GM18526 (cell line): ENCODE results near the gene DCBLD2.

Experiments
- POLR2A ChIP-seq: IDR thresholded peaks from 3 replicates; pipeline ENCODE4 v1.6.1; 2011; ENCODE audit not compliant: insufficient read length; ENCODE audit errors: extremely low read depth

DCBLD2 gene

DNA sequence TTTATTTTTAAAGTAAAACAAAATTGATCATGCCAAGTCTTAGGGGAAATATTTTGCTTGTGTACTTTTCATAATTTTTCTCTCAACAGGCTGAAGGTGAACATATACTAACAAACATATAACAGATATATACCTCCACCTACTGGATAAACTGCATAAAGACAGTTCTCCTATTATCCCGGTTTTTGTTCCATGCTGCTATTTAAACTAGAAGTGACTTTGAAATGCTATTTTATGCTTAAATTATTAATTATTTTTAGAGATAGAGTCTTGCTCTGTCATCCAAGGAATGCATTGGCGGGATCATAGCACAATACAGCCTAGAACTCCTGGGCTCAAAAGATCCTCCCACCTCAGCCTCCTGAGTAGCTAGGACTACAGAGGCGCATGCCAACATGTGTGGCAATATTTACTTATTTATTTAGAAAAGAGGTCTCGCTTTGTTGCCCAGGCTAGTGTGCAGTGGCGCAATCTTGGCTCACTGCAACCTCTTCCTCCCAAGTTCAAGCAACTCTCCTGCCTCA is 88.6 kb downstream of the DCBLD2 start:
- no peak for TF ChIP-seq POLR2A

DNA sequence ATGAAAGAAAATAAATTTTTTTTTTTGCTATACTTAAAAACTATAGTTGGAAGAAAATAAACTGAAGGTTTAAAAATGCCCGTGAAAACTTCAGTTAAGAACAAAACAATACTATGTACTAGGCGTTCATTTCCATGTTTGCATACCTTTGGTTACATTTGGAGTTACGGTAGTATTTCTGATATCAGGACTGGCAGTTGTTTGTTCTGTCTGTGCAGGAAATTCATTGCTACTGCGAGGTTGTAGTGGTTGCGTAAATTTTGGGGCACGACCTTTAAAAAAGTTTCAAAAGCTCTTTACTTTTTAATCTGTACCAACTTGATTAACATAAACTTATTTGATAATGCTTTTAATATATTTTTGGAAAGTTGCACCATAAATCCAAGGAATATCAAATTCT is 90.4 kb downstream of the DCBLD2 start:
- no peak for TF ChIP-seq POLR2A

DNA sequence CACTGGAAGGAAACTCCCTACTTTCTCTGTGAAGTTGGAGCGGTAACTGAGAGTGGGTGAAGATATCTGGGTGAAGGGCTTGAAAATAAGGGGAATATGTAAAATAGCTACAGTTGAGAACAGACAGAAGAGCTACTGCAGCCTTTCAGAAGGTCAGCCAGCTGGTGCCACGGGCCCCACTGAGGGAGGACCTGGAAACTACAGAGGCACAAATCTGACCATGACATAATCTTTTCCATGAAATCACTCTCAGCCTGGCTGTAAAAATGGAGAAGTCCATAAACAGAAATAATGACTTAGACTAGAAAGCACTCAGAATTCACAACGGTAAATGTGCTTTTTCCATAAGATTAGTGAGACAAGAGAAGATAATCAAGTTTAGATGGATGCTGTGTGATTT is 91.9 kb downstream of the DCBLD2 start:
- TF ChIP-seq POLR2A = no peak

DNA sequence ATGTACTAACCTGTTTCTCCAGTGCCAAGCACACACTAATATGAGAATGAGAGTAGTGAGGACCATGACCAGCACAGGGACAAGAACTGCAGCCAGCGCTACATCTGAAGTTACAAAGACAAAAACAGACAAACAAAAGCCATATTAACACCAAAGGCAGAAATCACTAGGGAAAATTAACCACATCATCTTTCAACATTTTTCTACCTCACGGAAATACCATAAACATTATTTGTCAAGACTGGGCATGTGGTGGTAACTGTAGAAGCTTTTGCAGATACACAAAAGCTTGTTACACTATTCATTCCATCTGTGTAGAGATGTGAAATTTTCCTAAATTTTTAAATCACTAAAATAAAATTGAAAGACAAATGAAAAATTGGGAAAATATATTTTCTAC is 93.4 kb downstream of the DCBLD2 start:
- TF ChIP-seq POLR2A = no peak

DNA sequence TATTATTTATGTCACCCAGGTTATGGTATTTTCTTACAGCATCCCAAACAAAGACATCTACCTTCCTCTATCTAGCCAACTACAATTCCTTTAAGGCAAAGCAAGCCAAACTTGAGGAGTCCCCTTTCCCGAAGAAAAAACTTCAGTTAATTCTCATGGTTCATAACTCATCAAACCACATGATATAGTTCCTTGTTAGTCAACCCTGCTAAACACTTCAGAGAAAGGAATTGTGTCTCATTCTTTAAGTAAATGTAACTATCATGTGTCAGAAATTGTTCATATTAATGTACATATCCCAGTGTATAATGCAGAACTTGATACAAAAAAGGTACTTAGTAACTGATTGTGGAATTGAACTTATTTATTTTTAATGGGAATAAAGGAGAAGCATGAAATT is 93.9 kb downstream of the DCBLD2 start:
- TF ChIP-seq POLR2A = no peak

DNA sequence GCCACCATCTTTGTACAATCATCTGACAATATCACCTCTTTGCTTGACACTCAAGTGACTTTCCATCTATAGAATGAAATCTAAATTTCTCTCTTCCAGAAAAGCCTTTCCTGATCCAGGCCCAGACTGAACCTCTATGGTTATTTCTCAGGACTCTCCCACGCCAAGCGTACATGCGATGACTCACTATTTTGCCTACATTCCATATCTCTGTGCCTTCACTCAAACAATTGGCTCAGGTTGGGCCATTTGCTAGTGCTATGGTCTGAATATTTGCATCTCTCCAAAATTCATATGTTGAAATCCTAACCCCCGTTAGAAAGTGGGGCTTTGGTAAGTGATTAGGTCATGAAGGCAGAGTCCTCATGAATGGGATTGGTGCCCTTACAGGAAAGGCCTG is 94.5 kb downstream of the DCBLD2 start:
- no peak for TF ChIP-seq POLR2A

DNA sequence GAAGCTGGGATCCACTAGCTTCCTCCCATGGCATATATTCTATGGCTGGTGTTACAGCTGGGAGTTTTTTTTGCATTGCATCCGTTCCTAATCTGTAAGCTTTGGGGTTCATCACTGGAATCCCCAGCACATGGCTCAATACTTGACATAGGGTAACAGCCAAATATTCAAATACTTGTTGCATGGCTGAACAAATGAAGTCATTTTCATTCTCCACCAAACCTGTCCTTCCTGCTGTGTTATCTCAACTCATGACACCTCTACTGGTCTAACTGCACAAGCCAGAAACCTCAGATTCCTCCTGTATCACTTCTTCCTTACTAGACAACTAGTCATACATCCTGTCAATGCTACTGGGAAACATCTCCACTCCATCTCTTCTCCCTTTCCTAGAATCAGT is 95.0 kb downstream of the DCBLD2 start:
- no peak for TF ChIP-seq POLR2A

DNA sequence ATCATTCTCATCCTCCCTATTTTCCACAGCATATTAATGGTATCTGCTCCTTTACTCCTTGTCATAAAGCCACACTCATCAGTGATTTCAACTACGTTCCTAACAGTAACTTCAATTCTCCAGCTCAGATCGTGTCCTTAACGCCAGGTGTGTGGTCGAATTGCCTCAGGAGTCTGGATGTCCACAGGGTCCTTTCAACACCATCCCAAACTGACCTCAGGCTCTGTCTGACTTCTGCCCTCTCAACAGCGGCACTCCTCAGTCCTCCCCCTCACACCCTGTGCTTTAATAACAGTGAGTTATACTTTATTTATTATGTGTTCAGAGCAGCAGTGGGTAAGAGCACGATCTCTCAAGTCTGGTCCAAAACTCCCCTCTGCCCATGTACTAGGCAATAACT is 95.9 kb downstream of the DCBLD2 start:
- TF ChIP-seq POLR2A = no peak

DNA sequence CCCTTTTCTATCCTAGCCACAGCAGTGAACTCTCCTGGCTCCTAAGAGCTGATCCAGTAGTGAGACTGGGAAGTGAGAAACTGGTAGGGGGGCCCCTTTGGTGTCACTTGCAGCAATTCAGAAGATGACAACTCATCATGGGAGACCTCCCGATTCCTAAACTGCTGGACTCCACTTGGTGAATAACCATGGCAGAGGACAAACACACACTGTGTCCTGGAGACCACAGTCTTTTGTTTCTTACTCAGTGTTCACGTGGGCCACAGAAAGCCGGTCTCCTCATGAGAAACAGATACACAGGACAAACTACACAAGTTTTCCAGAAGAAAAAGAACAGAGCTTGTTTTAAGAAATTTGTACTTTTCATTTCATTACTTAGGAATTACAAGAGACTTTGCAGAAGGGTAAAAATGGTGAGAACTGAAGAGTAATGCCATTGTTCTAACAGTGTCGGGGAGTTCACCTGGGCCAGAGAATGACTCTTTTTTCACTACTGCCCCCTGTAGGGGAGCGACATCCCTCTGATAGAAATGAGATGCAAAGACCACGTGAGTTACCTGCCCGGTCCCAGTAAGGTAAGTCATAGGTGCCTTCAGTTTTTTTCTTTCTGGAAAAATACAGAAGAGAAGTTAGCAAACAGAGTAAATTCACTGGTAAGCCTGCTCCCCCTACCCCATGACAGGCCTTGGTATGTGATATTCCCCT is 100.3 kb downstream of the DCBLD2 start:
- TF ChIP-seq POLR2A = no peak

DNA sequence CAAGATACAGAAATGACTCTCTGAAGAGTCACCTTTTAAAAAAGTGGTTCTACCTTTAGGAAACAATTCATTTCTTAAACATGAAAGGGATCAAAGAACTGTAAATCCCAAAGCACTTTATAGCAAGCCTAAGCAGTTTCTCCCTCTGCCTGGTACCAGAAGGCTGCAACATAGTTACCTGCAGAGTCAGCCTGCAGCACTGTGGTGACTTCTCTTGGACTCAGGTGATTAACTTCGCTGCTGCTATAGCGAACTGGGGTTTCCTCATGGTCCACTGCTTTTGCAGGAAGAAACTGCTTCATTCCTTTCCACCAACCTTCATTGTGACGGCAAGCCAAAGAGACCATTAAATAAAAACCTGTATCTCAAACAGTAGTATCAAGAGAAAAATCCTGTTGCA is 101.1 kb downstream of the DCBLD2 start:
- TF ChIP-seq POLR2A = no peak

DNA sequence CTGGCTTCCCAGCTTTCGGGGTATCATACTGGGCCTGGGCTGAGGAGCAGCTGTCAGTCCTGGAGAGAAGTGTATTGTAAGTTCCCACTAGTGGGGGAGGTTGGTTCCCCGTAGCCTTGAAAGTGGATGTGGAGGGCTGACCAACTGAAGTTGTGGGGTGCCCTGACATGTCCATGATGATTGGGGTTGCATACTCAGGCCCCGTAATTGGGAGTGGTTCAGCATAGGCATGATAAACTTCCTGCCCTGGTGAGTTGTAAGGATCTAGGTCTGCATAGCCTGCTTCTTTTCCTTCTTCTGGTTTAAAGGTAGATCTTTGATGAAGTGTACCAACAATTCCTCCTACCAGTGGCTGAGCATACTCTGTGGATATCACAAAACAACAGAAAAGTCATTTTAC is 102.0 kb downstream of the DCBLD2 start:
- TF ChIP-seq POLR2A = no peak

DNA sequence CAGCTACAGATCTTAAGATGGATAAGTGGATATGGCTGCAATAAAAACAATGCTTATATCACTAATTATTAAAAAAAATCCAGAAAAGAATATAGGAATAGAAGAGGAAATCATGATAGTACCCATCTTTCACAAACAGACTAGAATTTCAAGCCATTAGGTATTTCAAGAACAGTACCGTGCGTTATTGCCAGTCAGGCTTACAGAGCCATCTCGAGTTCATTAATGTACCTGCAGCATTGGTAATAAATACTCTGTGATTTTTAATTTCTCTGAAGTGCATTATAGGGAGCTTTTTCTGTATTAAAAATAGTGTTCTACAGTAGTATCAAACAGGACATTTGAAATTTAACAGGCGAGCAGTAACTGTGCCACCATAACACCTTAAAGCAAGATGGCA is 102.7 kb downstream of the DCBLD2 start:
- no peak for TF ChIP-seq POLR2A

DNA sequence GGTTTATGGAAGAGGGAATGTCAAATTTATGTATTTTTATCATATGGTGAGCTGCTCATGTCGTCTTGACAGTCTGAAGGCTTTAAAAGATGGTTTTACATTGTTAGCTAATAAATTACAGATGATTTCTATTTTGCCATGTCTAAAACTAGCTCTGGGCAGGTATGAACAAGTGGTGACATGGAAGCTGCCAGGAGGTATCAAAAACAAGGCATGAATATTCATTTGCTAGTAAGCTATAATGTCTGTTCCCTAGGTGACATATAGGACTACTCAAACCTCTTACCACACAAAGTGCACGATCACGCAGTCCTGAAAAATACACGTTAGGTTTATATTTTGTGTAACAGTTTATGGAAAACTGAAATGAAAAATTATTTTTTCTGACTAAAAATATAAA is 103.6 kb downstream of the DCBLD2 start:
- TF ChIP-seq POLR2A = no peak

DNA sequence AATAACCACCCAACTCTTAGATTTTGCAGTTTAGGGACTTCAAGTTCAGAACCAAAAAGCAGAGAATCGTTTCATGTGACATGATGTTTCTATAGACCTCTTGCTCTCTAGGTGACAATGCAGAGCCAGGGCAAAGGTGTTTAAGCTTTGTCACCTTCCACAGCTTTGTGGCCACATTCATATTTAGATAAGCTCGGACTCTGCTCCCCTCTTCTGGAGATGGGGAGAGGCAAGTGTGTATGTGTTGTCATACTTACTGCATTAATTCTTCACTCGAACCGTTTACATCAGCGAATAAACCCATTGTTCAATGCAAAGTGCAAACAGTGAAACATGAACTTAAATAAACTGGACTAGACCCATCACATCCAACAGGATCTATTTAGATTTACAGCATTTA is 105.2 kb downstream of the DCBLD2 start:
- no peak for TF ChIP-seq POLR2A

DNA sequence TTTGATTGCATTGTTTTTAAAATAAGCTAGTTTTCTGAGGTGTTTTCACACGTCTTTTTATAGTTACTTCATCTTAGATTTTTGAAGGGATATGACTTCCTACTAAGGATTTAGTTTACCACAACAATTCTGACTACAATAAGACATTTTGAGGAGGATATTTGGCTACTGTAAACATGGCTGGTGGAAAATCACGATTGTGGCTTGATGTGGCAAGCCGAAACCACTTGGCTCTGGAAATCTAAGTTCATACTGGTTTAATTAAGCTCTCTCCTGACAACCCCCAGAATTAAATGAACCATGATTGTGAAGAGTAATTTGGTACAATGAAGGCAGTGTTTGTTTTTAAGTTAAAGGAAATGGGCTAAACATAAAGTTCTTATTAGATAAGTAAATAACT is 107.5 kb downstream of the DCBLD2 start:
- no peak for TF ChIP-seq POLR2A

DNA sequence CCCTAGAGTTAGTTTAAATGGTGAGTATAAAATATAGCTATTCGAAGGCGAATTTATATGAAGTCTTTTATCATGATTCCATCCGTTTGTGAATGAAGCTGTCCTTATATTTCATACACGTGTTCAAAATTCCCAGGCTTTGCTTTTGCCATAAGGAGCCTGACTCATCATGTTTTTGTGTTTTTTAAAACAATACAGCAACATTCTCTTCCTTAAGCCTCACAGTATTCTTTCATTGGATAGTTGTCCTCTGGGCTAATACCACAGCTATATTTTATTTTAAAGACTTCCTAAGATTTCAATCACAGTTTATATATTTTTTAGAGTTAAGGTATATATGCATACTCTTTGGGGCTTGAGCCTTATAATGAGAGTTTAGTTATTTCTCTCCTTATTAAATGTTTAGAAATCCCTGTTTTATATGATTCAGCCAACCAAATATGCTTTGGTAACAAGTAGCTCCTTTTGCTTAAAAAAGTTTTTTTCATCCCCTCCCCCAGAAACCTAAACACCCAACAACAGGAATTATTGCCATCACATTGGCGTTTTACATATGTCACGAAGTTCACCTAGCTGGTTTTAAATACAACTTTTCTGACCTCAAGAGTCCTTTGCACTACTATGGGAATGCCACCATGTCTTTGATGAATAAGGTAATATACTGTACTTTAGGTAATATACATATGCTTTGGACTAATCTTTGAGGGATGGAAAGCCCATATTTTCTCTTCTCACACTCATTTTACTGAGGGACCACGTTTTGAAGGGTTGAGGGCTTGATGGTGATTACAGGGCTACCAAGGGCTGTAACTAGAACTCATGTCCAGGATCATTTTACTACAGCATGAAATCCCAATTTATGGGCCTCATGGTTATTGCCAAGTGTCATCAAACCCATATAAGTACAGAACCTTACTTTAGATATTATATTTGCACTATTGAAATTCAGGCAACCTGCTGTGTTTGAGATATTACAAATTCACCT is 109.9 kb downstream of the DCBLD2 start:
- no peak for TF ChIP-seq POLR2A
